HG03520 (cell line): Measurements from ENCODE around the gene MLEC.

Experiments
- ATAC-seq: cut with Tn5 transposase; IDR thresholded peaks from one replicate; pipeline ENCODE4 v1.9.1; 2021; ENCODE audit warnings: mild to moderate bottlenecking, moderate library complexity; ENCODE audit not compliant: unreplicated experiment

Gene MLEC

GRCh38 chr12:120686690-120687577 is at the start of gene MLEC:
MLEC (plus strand) TSS chr12:120687149; CDS start chr12:120687297, 148 bp downstream.
- peak; percentile 61 for ATAC-seq

DNA sequence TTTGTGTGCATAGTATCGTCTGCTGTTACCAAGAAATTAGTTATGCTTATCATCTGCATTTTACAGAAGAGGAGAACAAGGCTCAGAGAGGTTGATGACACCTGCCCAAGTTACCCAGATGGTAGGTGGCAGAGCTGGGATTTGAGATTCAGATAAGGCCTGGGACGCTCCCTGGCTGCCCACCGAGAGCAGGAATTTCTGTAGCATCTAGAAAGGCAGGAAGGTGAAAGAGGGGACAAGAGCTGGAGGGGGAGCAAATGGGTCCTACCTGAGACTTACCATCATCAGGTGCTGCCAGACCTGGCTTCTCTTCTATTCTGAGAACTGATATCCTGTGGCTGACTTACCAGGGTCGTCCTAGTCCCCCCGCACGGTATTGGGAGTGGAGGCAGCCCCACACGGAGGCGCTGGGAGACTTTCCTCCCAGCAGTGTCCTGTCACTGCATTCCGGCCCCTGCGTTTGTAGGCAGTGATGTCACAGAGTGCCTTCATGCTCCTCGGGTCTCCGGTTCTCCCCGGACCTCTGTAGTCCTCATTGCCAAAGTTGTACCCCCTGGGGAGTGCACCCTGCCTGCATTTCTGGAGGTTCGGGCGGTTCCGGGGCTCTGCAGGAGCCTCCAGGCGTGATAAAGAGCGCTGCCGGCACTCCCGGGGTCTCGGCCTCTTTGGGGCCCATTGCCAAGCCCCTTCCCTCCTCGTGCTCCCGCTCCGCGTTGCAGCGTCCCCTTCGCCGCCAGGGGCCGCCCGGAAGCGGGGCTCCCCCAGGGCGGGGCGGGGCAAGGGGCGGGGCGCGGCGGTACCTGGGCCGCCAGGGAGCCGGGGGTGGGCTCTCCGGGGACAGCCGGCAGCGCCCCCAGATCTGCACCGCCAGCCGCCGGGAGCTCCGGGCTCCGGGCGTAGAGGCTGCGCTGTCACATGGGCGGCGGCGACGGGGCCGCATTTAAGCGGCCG is 46.9 kb upstream of the MLEC start, which contains the start of gene CABP1:
TSS of gene CABP1 (plus strand) at position 856 of the 951 bp plus-strand sequence. CDS start at position 916, 60 bp downstream.
- ATAC-seq: no peak

- ATAC-seq: no peak
Measured at GRCh38 chr12:120640861-120641833, 45.8 kb upstream of the MLEC start.

DNA sequence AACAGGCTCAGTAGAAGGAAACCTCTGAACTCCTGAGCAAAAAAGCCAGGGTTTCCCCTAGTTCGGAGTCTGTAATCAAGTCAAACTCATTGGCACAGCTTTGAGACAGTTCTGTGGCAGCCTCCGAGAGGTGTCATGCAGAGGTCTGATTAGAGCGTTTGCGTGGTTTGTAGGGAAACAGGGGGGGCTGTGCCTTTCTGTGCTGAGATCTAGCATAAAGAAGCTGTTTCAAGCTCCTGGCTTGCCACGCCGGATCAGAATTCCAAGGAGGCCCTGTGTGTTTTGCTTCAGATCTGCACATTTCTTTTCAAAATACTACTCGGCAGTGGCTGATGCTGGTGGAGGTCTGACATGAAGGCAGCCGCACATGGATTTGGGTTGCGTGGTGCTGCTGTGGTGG is 44.8 kb upstream of the MLEC start:
- no peak for ATAC-seq

GRCh38 chr12:120642826-120643225 is 44.1 kb upstream of the MLEC start:
- no peak for ATAC-seq

DNA sequence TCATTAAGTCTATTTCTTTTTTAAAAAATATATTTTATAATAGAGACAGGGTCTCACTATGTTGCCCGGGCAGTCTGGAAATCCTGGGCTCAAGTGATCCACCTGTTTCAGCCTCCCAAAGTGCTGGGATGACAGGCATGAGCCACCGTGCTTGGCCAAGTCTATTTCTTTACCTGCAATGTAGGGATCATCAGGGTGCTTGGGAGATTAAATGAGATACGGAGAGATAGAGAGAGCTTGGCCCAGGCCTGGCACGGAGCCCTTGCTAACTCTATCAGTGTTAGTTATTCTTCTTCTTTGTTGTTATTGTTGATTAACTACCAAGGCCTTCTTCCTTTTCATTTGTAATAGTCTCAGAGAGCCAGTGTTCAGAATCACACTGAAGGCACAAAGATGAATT is 43.4 kb upstream of the MLEC start:
- ATAC-seq: no peak

DNA sequence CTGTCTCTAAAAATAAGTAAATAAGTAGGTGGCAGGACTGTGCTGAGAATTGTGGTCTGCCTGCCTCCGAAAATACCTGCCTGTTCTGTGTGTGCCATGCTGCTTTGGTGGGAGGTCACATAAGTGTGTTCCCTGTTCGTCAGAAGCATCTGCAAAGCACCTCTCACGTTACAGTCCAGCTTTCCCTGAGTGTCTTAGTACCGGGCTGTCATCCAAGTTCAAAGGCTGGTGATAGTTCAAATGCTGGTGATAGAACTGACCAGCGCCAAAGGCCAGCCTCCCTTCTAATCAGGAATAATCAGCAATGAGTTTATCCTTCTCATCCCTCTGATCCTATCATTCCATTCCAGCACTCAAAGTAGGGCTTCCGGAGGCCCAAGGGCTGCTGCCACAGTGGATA is 40.9 kb upstream of the MLEC start:
- no peak for ATAC-seq

- no peak for ATAC-seq
Measured at GRCh38 chr12:120647375-120647755, 39.6 kb upstream of the MLEC start.

DNA sequence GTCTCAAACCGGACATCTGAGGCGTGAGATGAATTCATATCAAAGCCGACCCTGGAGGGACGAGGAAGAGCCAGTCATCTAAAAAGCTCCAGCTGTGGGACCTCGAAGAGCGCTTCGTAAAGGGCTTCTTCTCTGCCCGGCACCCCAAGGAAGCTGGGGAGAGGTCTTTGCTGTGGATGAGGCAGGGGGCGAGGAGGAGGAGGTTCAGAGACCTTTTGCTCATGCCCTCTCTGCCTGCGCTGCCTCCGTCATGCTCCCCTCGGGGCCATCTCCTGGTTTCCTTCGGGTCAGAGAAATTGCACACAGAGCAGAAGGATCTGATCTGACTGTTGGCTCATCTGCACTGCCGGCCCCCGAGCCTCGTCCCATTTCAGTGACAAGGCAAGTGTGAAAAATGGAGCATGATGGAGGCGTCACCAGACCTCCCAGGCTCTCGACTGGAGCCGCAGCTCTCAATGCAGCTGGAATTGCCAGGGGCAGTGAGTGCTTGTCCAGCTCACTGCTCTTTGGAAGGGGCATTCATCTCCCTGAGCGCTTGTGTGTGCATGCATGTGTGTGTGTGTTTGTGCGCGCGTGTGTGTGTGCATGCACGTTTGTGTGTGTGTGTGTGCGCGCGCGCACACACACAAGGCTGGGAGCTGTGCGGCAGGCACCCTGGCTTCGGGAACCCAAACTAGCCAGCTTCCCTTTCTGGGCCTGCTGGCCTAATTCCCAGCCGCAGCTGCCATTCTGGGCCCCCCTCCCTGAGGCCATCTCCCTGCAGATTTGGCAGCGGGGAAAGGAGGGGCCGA is 37.3 kb upstream of the MLEC start:
- no peak for ATAC-seq

- ATAC-seq: no peak
Measured at GRCh38 chr12:120650233-120650690, 36.7 kb upstream of the MLEC start.

GRCh38 chr12:120651821-120652220 is 35.1 kb upstream of the MLEC start:
- no peak for ATAC-seq

DNA sequence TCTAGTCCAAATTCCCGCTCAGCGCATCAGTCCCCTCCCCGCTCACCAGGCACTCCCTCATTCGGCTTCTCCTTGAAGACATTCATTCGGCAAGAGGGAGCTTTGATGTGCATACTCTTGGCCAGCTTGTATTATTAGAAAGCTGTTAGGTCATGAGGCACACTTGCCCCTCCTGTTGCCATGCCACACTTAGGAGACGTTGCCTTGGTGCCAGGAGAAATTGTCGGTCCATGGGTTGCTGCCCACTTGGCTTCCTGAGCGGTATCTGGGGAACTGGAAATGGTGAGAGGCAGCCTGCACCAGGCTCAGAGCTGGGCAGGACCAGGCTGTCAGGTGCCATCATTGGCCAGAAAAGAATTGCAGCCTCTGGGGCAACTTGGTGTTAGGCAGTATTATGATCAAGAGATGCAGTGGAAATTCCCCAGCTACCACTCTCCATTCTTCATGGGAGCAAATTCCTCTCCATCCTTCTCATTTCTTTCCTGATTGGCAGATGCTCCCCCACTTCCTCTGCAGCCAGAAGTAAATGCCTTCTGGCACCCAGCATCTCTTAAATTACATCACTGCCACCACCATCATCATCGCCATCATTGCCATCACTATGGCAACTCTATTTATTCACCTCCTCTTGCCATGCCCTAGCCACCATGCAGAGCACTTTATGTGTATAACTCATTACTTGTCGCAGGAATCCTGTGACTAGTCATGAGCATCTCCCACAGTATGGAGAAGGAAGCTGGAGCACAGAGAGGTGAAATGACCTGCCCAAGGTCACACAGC is 34.1 kb upstream of the MLEC start:
- no peak for ATAC-seq

DNA sequence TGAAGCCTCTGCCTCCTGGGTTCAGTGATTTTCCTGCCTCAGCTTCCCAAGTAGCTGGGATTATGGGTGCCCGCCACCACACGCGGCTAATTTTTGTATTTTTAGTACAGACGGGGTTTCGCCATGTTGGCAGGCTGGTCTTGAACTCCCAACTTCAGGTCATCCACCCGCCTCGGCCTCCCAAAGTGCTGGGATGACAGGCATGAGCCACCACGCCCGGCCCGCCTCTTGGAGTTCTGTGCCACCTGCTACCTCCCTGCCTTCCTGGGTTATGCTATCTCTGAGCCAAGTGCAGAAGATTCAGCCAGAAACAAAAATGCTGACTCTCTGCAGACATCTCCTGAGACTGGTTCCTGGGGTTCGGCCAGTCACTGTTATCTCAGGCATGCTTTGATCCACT is 33.3 kb upstream of the MLEC start:
- ATAC-seq: no peak

- no peak for ATAC-seq
Measured at GRCh38 chr12:120654656-120655055, 32.3 kb upstream of the MLEC start.

GRCh38 chr12:120656008-120656407 is 30.9 kb upstream of the MLEC start:
- no peak for ATAC-seq

DNA sequence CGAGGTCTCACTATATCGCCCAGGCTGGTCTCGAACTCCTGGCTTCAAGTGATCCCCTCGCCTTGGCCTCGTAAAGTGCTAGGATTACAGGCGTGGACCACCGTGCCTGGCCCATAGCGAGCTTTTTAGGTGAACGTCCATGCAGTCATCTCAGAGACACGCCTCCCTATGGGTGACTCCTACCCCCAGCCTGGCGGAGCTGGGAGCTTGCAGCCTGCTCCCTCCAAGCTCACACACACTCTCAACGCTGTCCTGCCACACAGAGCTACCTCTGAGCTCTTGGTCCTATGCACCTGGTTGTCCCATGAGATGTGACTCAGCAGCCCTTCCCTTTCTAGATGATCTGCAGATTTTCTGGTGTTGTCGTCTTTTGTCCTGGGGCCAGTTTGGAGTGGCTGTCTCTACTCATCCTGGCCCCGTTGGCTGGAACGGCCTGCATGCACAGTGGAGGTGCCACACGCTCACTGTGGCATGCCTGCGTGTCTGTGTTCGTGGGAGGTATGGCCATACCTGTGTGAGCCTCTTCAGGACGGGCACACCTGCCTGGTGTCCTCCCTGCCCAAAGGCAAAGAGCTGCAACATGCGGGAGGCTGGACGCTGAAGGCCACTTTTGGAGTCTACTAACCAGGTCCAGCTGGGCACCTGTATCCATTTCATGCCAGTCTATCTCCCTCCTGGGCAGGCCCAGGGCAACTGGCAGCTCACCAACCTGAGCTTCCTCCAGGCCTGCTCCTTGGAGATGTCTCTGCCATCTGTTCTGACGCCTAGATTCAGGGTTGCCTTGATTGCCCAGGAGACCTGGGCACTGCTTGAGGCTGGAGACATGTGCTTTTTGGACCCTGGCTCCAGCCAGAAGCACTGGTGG is 28.4 kb upstream of the MLEC start:
- ATAC-seq: no peak

GRCh38 chr12:120659151-120659525 is 27.8 kb upstream of the MLEC start:
- ATAC-seq: no peak

- ATAC-seq: no peak
Measured at GRCh38 chr12:120661432-120661831, 25.5 kb upstream of the MLEC start.
